ENCODE measurements around the gene WDFY3.

Gene WDFY3

GRCh38 chr4:84887824-84888223 is 78.7 kb downstream of the WDFY3 start:
- no peak for TF ChIP-seq CTCF (conservative IDR thresholded peaks at IDR 0.05; ENCODE audit: low read depth, low read length)
- peak; percentile 62 for DNase-seq (ENCODE audit: low read depth)
- H3K4me3 ChIP-seq (ENCODE audit: low read depth, low read length): no peak overlapping the region

- TF ChIP-seq CTCF (conservative IDR thresholded peaks at IDR 0.05; ENCODE audit: low read depth, low read length): no peak
- DNase-seq (ENCODE audit: low read depth): peak; percentile 58
- no peak overlapping the region for H3K4me3 ChIP-seq (ENCODE audit: low read depth, low read length)
Observed at GRCh38 chr4:84879651-84880200, 86.8 kb downstream of the WDFY3 start.

GRCh38 chr4:84878546-84878945 is 87.9 kb downstream of the WDFY3 start:
- peak; percentile 61 for DNase-seq (ENCODE audit: low read depth)
- no peak overlapping the region for H3K4me3 ChIP-seq (ENCODE audit: low read depth, low read length)
- TF ChIP-seq CTCF (conservative IDR thresholded peaks at IDR 0.05; ENCODE audit: low read depth, low read length): no peak

GRCh38 chr4:84878090-84878489 is 88.4 kb downstream of the WDFY3 start:
- no peak overlapping the region for H3K4me3 ChIP-seq (ENCODE audit: low read depth, low read length)
- no peak for TF ChIP-seq CTCF (conservative IDR thresholded peaks at IDR 0.05; ENCODE audit: low read depth, low read length)
- DNase-seq (ENCODE audit: low read depth): peak; percentile 87

GRCh38 chr4:84877051-84877833 is 89.2 kb downstream of the WDFY3 start:
- peak; percentile 77 for DNase-seq (ENCODE audit: low read depth)
- H3K4me3 ChIP-seq (ENCODE audit: low read depth, low read length): no peak overlapping the region
- TF ChIP-seq CTCF (conservative IDR thresholded peaks at IDR 0.05; ENCODE audit: low read depth, low read length): no peak

- no peak for TF ChIP-seq CTCF (conservative IDR thresholded peaks at IDR 0.05; ENCODE audit: low read depth, low read length)
- peak; percentile 60 for DNase-seq (ENCODE audit: low read depth)
- H3K4me3 ChIP-seq (ENCODE audit: low read depth, low read length): no peak overlapping the region
Observed at GRCh38 chr4:84875636-84876371, 90.7 kb downstream of the WDFY3 start.

Measured in choroid plexus epithelial cell (primary cell).